WERI-Rb-1 (cell line): ENCODE measurements around the gene ST6GALNAC3.
A peak's percentile ranks its signal among the peaks of the same experiment; 100 is the strongest.

Experiments
- DNase-seq: peaks from one replicate; pipeline ENCODE4 v3.0.0-alpha.2; 2020
- H3K27ac ChIP-seq: fragments of 250-450 bp; sonication (Bioruptor Pico); 2 replicates; pipeline ENCODE4 v1.5.1; 2020; ENCODE audit warnings: mild to moderate bottlenecking, moderate library complexity
- H3K27me3 ChIP-seq: fragments of 250-450 bp; sonication (Bioruptor Pico); 2 replicates; pipeline ENCODE4 v1.5.1; 2021; ENCODE audit warnings: mild to moderate bottlenecking, low read depth, moderate library complexity; ENCODE audit not compliant: insufficient read depth, severe bottlenecking
- H3K36me3 ChIP-seq: fragments of 250-450 bp; sonication (Bioruptor Pico); 2 replicates; pipeline ENCODE4 v1.5.1; 2020; ENCODE audit warnings: mild to moderate bottlenecking, moderate library complexity
- H3K4me3 ChIP-seq: 2 replicates; pipeline ENCODE4 v1.5.1; 2011; ENCODE audit warnings: low read depth, mild to moderate bottlenecking, control low read depth, low read length
- H3K9me3 ChIP-seq: fragments of 250-450 bp; sonication (Bioruptor Pico); 2 replicates; pipeline ENCODE4 v1.5.1; 2021; ENCODE audit warnings: mild to moderate bottlenecking, moderate library complexity; ENCODE audit not compliant: severe bottlenecking
- TF ChIP-seq, protein P1 (sequence below): IDR thresholded peaks from 2 replicates; pipeline ENCODE4 v1.5.1; 2011; ENCODE audit warnings: low read depth, mild to moderate bottlenecking, control low read depth, inconsistent platforms, low read length

Gene ST6GALNAC3

DNA sequence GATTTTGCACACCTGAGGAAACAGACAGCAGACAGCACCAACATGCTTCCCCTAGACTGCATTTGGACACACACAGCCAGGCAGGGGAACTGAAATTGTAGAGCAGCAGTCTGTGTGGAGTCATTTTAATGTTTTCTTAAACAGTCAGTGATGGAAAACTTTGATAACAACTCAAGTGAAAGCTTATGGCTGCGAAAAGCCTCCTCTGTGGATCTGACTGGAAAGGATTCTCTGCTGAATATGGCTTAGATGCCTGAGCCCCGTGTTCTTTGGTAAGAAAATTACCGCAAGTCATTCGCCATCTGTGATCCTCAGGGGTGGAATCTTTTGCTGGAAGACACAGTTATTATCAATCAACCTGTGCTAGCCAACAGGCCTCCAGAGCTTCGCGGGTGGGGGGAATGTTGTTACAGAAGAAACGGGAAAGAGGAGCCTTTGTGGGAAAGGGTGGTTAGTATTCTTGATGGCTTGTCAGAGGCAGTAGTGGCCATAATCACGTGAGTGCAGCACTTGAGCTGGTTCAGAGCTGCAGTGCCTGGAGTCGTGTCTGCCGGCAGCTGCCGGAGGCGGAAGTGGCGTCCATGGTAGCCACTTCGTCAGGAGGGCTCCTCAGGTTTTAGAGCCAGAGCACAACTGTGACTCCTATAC is 204.7 kb downstream of the ST6GALNAC3 start:
- TF ChIP-seq, protein P1, sequence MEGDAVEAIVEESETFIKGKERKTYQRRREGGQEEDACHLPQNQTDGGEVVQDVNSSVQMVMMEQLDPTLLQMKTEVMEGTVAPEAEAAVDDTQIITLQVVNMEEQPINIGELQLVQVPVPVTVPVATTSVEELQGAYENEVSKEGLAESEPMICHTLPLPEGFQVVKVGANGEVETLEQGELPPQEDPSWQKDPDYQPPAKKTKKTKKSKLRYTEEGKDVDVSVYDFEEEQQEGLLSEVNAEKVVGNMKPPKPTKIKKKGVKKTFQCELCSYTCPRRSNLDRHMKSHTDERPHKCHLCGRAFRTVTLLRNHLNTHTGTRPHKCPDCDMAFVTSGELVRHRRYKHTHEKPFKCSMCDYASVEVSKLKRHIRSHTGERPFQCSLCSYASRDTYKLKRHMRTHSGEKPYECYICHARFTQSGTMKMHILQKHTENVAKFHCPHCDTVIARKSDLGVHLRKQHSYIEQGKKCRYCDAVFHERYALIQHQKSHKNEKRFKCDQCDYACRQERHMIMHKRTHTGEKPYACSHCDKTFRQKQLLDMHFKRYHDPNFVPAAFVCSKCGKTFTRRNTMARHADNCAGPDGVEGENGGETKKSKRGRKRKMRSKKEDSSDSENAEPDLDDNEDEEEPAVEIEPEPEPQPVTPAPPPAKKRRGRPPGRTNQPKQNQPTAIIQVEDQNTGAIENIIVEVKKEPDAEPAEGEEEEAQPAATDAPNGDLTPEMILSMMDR, result no peak
- Histone ChIP-seq H3K27me3 (no peaks in the 10 kb centered on the region), H3K27ac (peak overlapping the region; percentile 79), H3K4me3 (peak overlapping the region; percentile 51), H3K36me3 (no peaks in the 10 kb centered on the region), H3K9me3 (no peaks in the 10 kb centered on the region)
- peak; percentile 68 for DNase-seq

DNA sequence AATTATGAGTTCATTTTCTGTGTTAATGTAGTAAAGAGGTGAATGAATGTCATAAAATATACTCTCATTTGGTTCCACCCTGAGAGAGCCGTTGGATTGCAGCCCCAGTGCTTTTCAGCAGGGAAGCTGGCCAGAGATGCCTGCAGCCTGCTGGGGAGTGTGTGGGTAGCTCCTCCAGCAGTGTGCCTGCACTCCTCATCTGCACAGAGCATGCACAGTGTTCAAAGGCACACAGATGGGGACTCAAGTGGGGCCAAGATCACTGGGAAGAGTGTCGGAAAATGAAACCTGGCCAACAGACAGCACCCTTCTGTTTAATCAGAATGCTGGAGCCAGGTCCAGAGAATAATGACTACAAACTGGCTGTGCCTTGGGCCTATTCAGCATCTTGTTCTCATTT is 206.8 kb downstream of the ST6GALNAC3 start:
- DNase-seq, result no peak
- no peaks in the 10 kb centered on the region for H3K27me3 ChIP-seq
- no peak overlapping the region for H3K4me3 ChIP-seq
- H3K36me3 ChIP-seq, result no peaks in the 10 kb centered on the region
- no peaks in the 10 kb centered on the region for H3K9me3 ChIP-seq
- no peak overlapping the region for H3K27ac ChIP-seq
- TF ChIP-seq, protein P1, result no peak

DNA sequence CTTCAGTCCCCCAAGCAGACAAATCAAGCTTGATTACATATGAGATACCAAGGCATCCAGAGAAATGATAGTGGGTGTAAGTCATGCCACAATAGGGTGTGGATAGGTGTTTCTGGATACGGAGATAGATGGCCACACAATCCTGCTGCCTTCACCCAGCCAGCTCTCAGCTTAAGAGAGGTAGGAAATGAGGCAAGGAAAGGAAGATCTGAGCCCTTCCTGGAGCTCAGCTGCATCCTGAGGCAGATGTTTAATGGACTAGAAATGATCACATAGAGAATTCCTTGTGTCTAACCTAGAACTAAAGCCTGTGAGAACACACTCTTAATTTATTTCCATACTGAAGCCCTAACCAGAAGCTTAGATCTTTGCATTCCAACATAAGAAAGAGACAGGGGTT is 210.3 kb downstream of the ST6GALNAC3 start:
- no peaks in the 10 kb centered on the region for H3K27me3 ChIP-seq
- no peaks in the 10 kb centered on the region for H3K36me3 ChIP-seq
- DNase-seq, result no peak
- no peaks in the 10 kb centered on the region for H3K9me3 ChIP-seq
- H3K4me3 ChIP-seq, result no peak overlapping the region
- H3K27ac ChIP-seq, result no peak overlapping the region
- TF ChIP-seq, protein P1, result no peak

DNA sequence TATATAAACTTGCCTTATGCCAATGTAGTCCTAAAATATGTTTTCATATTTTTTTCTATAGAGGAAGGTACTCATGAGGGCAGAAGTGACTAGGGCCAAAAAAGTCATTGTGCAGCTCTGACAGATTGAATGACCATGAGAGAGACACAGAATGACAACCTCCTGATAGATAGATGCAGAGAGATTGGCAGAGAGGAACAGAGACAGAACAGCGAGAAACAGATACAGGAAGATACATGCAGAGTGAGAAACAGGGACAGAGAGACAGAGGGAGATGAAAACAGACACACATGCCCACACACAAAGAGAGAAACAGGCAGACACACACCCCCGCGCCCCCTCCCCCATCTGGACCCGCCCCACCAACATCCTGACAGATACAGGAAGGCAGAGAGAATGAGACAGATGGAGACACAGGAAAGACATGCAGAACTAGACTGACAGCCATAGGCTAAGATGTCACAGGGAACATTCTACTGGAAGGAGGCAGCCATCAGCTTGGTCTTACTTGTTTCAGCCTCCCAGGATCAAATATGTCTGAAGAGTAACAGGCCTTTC is 211.1 kb downstream of the ST6GALNAC3 start:
- no peak overlapping the region for H3K4me3 ChIP-seq
- TF ChIP-seq, protein P1, result no peak
- H3K27ac ChIP-seq, result no peak overlapping the region
- DNase-seq, result no peak
- no peaks in the 10 kb centered on the region for H3K36me3 ChIP-seq
- H3K9me3 ChIP-seq, result no peaks in the 10 kb centered on the region
- H3K27me3 ChIP-seq, result no peaks in the 10 kb centered on the region

DNA sequence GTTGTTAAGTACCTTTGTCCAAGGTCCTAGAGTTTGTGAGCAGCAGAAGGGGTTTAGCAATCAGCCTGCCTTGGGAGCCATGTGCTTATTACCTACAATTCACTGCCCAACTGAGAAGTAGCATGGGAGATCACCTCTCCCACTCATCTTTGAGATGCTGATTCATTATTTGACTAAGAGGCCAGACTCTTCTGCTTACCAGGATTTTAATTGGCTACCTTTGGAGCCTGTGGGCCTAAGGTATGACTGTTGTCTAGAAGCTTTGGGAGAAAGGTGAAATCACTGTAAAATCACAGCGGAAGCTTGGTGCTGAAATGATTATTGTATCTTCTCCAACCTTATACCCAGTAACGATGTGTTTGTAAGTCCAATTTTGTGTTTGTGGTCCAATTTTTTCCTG is 213.4 kb downstream of the ST6GALNAC3 start:
- DNase-seq, result no peak
- Histone ChIP-seq H3K9me3 (no peaks in the 10 kb centered on the region), H3K27me3 (no peaks in the 10 kb centered on the region), H3K27ac (no peak overlapping the region), H3K4me3 (no peak overlapping the region), H3K36me3 (no peaks in the 10 kb centered on the region)
- TF ChIP-seq, protein P1, result no peak
